Esophagus muscularis mucosa (tissue), 4 donors: ENCODE measurements around the gene STK25. TPM values are rescaled to one million over a fixed set of nuclear protein-coding genes. Genes with fewer than 3 reads are reported as not detected.

Experiments
- DNase-seq: peaks from one replicate; pipeline ENCODE4 v3.0.0-alpha.2; 2017; ENCODE audit errors: extremely low spot score
- H3K27ac ChIP-seq, 4 donors: fragments of 200-600 bp; sonication (generic); replicated peaks in 1 of 4; 1 replicate in 3 of 4; 2 replicates in 1 of 4; pipeline ENCODE4 v1.5.1; 2016 to 2019; ENCODE audit warnings: mild to moderate bottlenecking in 1 of 4
- H3K27me3 ChIP-seq, 4 donors: fragments of 200-600 bp; sonication (generic); one replicate each; pipeline versions ENCODE4 v1.5.1 to v1.6.0; 2016 to 2019
- H3K36me3 ChIP-seq, 4 donors: fragments of 200-600 bp; sonication (generic); one replicate each; pipeline ENCODE4 v1.5.1; 2016 to 2019
- H3K4me1 ChIP-seq, 4 donors: fragments of 200-600 bp; sonication (generic); one replicate each; pipeline ENCODE4 v1.5.1; 2016 to 2019
- H3K4me3 ChIP-seq, 4 donors: fragments of 200-600 bp; sonication (generic); 1 replicate in 2 of 4; 2 replicates in 2 of 4; pipeline ENCODE4 v1.5.1; 2016 to 2019; ENCODE audit warnings: mild to moderate bottlenecking in 4 of 4, moderate library complexity in 1 of 4
- H3K9me3 ChIP-seq, 4 donors: fragments of 200-600 bp; sonication (generic); 1 replicate in 3 of 4; 2 replicates in 1 of 4; pipeline ENCODE4 v1.5.1; 2016 to 2019
- EP300 ChIP-seq: sonication (generic); formaldehyde crosslinking; IDR thresholded peaks from one replicate; pipeline ENCODE4 v1.6.1; 2017; ENCODE audit warnings: antibody characterized with exemption
- POLR2A ChIP-seq: fragments of 450-650 bp; IDR thresholded peaks from one replicate; pipeline ENCODE4 v1.6.1; 2017; ENCODE audit warnings: antibody characterized with exemption, moderate library complexity, mild to moderate bottlenecking, low read depth
- POLR2AphosphoS5 ChIP-seq, 2 donors: sonication (generic); formaldehyde crosslinking; IDR thresholded peaks; one replicate each; pipeline ENCODE4 v1.6.1; 2017; ENCODE audit warnings: antibody characterized with exemption in 2 of 2
- WGBS: methylation state at CpG from one replicate; pipeline ENCODE4 v1.1.5; 2018; 5-methylcytosine and 5-hydroxymethylcytosine counted together
- intact Hi-C: fragments of 100-400 bp; cut with DNase I; formaldehyde crosslinking; loops from one replicate; pipeline ENCODE4 v1.15.1; 2023
- total RNA-seq, 4 donors: library from RNA; depleted of rRNA; stranded (reverse); fragments of >200 nt; gene quantifications; one replicate each; pipeline versions ENCODE4 v1.1.0 to v1.2.1, GENCODE V29; 2016
- TF ChIP-seq, protein P1 (sequence below), 3 experiments: fragments of 200-600 bp in 2 of 3; fragments of 450-650 bp in 1 of 3; sonication (generic) in 2 of 3; IDR thresholded peaks; one replicate each; pipeline ENCODE4 v1.5.1; 2017 to 2019; ENCODE audit warnings: antibody characterized with exemption in 3 of 3, mild to moderate bottlenecking in 2 of 3, moderate library complexity in 1 of 3

STK25 gene
- total RNA-seq, 4 donors from 2014 or later = 127 to 220 (median 153) TPM

DNA sequence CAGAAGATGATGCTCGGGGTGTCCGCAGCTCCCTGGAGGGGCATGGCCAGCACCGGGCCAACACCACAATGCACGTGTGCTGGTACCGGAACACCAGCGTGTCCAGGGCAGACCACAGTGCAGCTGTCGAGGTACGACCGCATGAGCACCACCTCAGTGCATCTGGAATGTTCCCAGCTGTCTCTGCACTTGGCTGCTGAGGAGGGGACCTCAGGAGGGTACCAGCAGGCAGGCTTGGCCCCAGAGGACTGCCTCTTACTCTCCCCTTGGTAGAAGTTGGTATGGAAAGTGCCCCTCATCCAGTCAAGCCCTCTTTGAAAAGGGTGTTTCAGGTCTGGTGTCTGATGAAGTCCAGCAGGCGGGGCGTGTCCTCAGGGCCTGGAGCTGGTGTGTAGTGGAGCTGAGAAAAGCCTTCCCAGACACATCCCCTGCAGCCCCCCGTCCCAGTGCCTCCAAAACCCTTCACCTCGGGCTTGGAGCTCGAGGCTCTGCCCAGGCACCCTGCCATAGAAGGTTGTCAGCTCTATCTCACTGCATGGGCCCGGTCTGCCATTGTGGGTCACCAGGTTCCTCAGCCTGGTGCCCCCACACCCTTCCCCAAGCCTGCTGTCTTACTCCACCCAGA lies 16.7 kb downstream of the STK25 start:
- no peaks in the 10 kb centered on the region for H3K4me1 ChIP-seq
- peaks cover 16 to 77% (median 64%) of the 10 kb centered on the region in 4 donors for H3K36me3 ChIP-seq
- H3K9me3 ChIP-seq = no peaks in the 10 kb centered on the region
- no peak for TF ChIP-seq POLR2A
- TF ChIP-seq POLR2AphosphoS5 (IDR thresholded peaks at IDR 0.05) = no peak
- TF ChIP-seq EP300 = no peak
- TF ChIP-seq, protein P1, sequence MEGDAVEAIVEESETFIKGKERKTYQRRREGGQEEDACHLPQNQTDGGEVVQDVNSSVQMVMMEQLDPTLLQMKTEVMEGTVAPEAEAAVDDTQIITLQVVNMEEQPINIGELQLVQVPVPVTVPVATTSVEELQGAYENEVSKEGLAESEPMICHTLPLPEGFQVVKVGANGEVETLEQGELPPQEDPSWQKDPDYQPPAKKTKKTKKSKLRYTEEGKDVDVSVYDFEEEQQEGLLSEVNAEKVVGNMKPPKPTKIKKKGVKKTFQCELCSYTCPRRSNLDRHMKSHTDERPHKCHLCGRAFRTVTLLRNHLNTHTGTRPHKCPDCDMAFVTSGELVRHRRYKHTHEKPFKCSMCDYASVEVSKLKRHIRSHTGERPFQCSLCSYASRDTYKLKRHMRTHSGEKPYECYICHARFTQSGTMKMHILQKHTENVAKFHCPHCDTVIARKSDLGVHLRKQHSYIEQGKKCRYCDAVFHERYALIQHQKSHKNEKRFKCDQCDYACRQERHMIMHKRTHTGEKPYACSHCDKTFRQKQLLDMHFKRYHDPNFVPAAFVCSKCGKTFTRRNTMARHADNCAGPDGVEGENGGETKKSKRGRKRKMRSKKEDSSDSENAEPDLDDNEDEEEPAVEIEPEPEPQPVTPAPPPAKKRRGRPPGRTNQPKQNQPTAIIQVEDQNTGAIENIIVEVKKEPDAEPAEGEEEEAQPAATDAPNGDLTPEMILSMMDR (IDR thresholded peaks at IDR 0.05) = no peak
- DNase-seq = no peak
- no peak overlapping the region for H3K27ac ChIP-seq
- 83% methylated on average over 5 of the region's 15 CpGs for WGBS
- intact Hi-C loops = no loop called here
- H3K4me3 ChIP-seq = no peak overlapping the region
- H3K27me3 ChIP-seq = no peaks in the 10 kb centered on the region

DNA sequence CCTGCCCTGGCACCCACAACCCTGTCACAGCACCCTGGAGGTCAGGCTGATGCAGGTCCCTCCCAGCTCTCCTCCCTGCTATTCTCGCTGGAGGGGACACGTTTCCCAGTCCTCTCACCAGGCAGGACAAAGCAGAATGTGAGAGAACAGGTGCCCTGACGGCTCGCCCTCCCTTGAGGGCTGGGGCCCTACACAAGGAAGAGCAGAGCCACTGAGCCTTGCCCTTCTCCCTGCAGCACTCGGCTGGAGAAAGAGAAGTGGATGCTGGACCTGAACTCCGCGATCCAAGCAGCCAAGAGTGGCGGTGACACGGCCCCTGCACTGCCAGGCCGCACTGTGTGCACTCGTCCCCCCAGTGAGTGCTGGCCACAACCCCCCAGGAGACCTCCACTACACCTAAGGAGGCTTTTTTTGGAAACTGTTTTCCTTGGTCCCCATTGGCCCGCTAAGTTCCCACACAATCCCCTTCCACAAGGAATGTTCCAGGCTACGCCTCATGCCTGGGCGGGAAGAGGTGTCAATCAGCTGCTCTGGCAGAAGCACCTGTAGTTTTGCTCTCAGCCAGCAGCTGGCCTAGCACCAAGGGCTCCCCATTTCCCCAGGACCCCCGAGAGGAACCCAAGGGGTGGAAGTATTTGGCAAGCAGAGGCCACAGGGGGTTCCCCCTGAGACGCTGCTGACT lies 17.4 kb downstream of the STK25 start:
- intact Hi-C loops = no loop called here
- 76% methylated on average over 15 of the region's 16 CpGs for WGBS
- no peak for DNase-seq
- TF ChIP-seq POLR2A = no peak
- TF ChIP-seq POLR2AphosphoS5 (IDR thresholded peaks at IDR 0.05) = no peak
- TF ChIP-seq, protein P1 (IDR thresholded peaks at IDR 0.05) = no peak
- TF ChIP-seq EP300 = no peak
- Histone ChIP-seq H3K27me3 (no peaks in the 10 kb centered on the region), H3K9me3 (no peaks in the 10 kb centered on the region), H3K36me3 (peaks cover 10 to 73% (median 57%) of the 10 kb centered on the region in 4 donors), H3K4me3 (no peak overlapping the region), H3K4me1 (no peaks in the 10 kb centered on the region), H3K27ac (no peak overlapping the region)

DNA sequence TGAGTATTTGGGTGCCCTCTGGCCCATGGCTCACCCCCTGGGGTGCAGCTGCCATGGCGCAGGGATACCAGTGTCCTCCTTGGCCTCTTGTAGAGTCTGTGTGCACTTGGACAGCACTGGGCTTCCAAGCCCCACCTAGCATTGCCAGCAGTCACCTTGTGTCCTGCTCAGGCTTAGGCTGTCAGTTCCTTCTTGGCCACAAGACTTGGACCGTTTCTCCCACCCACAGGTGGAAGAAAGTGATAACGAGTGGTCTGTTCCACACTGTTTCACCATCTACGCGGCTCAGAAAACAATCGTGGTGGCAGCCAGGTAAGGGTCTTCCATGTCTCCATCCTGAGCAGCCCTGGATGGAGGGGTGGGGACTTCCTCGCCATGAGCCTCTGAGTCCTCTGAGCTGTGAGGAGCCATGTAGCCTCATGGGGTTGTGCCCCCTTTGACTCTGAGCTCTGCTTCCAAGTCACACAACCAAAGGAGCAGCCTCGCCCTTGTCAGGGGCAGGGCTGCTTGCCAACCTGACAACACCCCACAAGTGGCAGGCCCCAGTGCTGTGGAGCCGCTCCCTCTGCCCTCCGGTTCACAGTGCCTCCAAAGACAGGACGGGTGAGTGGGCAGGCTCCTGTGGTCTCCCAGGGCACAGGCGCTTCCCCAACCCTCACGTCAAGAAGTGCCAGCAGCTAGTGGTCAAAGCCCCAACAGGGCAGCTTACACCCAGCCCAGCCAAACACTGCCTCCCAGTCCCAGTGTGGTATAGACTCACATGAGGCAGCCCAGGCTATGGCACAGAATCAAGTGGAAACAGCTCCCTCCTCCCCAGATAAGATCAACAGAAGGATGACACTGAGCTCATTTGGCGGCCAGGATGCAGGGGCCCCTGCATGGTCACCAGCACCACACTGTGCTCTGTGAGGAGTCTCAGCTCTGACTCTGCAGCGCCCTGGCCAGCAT lies 18.4 kb downstream of the STK25 start:
- TF ChIP-seq, protein P1 (IDR thresholded peaks at IDR 0.05) = no peak
- TF ChIP-seq EP300 = no peak
- TF ChIP-seq POLR2A = no peak
- TF ChIP-seq POLR2AphosphoS5 (IDR thresholded peaks at IDR 0.05) = no peak
- Histone ChIP-seq H3K4me1 (no peaks in the 10 kb centered on the region), H3K36me3 (peaks cover 2 to 63% (median 47%) of the 10 kb centered on the region in 4 donors), H3K27ac (no peak overlapping the region), H3K4me3 (no peak overlapping the region), H3K9me3 (no peaks in the 10 kb centered on the region), H3K27me3 (no peaks in the 10 kb centered on the region)
- WGBS = 88% methylated on average over 12 of the region's 15 CpGs
- DNase-seq = no peak
- intact Hi-C loops = no loop called here

DNA sequence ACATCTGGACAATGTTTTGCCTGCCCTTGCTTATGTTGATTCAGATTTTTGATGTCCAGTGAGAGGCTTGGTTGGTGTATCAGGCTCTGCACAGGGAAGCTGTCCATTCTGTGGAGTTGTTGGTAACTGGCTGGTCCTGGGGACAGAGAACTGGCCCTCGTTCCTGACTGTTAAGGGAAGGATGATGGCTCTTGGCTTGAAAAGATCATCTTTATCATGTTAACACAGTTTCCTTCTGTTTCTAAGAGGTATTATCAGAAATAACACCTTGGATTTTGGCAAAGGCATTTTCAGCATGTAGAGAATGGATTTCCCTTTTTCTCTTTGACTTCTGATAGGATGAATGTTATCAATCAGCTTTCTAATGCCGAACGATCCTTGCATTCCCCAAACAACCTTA lies 19.3 kb downstream of the STK25 start:
- Histone ChIP-seq H3K36me3 (peaks cover 0 to 58% (median 41%) of the 10 kb centered on the region in 4 donors), H3K27ac (no peak overlapping the region), H3K4me1 (no peaks in the 10 kb centered on the region), H3K27me3 (no peaks in the 10 kb centered on the region), H3K4me3 (no peak overlapping the region), H3K9me3 (no peaks in the 10 kb centered on the region)
- WGBS = 88% methylated on average over 3 of the region's 3 CpGs
- intact Hi-C loops = no loop called here
- no peak for DNase-seq
- TF ChIP-seq EP300 (no peak), POLR2A (no peak), POLR2AphosphoS5 (IDR thresholded peaks at IDR 0.05) (no peak)
- TF ChIP-seq, protein P1 (IDR thresholded peaks at IDR 0.05) = no peak
